GOT3 (cell line): ENCODE measurements around the gene GDF9.
A peak's percentile ranks its signal among the peaks of the same experiment; 100 is the strongest.

Experiments
- DNase-seq: peaks from one replicate; lab custom pipeline; 2025; ENCODE audit warnings: mixed read lengths; lab: John Stamatoyannopoulos, UW

The GDF9 gene

GRCh38 chr5:132838516-132839282 is 27.6 kb downstream of the GDF9 start:
- DNase-seq, result no peak

- DNase-seq, result no peak
Measured at GRCh38 chr5:132837868-132838267, 28.4 kb downstream of the GDF9 start.

- DNase-seq, result no peak
Measured at GRCh38 chr5:132836852-132837251, 29.4 kb downstream of the GDF9 start.

- no peak for DNase-seq
Measured at GRCh38 chr5:132834057-132834456, 32.2 kb downstream of the GDF9 start.

DNA sequence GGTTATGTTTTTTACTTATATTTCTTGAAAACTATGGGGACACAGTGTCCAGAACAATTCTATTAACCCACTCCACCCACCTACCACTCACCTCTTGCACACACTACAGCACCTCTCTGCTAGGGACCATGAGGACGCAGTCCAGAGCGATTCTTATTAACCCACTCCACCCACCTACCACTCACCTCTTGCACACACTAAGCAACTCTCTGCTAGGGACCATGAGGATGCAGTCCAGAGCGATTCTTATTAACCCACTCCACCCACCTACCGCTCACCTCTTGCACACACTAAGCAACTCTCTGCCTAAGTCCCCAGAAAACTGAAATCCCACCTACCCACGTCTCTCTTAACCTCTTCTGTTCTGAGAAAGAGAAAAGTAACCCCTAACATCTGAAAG is 33.7 kb downstream of the GDF9 start:
- DNase-seq, result no peak

DNA sequence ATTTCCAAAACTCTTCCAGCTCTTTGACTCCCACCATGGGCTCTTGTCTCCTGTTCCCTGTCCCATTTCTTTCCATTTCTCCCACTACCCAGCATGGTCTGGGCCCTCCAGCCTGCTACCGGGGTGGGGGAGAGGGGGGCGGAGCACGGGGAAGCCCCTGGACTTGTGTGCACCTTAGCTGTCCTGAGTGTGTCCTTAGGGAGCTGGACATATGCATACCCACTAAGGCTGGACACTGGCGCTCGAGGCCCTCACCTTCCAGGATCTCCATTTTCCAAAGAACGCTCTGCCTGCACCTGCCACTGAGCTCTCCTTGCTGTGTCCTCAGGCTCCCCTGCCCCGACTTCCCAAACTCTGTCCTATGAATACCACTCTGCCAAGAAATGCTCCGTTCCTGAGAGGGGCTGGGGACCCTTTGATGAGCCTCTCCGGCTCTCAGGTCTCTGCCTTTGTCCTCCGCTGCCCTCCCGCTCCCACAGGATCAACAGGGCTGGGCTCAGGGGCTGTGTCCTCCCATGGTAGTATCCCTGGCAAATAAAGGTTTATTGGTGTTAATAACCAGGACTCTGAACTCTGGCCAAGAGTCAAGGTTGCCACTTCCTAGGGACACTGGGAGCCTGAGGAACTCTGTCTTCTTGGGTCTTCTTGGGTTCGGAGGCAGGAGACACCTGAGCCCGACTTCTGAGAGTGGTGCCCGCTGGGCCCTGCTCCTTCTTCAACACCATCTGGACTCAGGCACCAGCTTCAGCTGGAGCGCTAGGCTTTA is 35.0 kb downstream of the GDF9 start:
- DNase-seq, result no peak

- peak; percentile 34 for DNase-seq
Measured at GRCh38 chr5:132830436-132831094, 35.7 kb downstream of the GDF9 start, which contains the start of gene SHROOM1. TSS of gene SHROOM1 (minus strand) at chr5:132830647. CDS start at chr5:132826140, 4,507 bp downstream.

DNA sequence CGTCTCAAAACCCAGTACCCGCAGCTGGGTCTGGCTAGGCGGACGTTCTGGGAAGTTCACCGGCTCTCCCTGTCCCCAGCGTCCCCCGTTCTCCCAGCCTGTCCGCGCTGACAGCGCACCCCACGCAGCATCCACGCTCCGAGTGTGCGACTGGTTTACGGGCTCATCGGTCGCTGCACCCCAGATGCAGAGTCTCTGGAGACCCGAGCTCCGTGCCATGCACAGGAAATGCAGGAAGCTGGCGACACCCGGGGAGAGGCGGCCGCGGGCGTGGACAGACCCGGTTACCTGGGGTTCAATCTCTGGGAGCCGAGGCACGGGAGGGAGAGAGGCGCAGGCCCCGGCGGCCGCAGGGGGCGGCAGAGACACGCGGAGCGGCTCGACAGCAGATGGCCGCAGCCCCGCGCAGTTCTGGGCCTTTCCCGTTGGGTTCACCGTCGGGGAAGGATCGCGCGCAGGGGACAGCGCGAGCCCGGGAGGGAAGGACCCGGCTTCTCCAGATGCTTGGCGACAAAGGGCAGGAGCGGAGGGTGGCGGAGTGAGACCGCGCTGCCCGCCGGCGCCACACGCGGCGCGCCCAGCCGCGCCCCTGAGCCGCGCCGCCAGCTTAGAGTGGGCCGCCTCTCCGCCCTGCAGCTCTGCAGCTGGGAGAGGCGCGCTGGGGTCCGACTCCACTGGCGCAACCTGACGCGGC is 36.4 kb downstream of the GDF9 start:
- no peak for DNase-seq

GRCh38 chr5:132828846-132829494 is 37.3 kb downstream of the GDF9 start:
- no peak for DNase-seq

GRCh38 chr5:132827943-132828673 is 38.2 kb downstream of the GDF9 start:
- no peak for DNase-seq

- no peak for DNase-seq
Measured at GRCh38 chr5:132826424-132827082, 39.7 kb downstream of the GDF9 start.

DNA sequence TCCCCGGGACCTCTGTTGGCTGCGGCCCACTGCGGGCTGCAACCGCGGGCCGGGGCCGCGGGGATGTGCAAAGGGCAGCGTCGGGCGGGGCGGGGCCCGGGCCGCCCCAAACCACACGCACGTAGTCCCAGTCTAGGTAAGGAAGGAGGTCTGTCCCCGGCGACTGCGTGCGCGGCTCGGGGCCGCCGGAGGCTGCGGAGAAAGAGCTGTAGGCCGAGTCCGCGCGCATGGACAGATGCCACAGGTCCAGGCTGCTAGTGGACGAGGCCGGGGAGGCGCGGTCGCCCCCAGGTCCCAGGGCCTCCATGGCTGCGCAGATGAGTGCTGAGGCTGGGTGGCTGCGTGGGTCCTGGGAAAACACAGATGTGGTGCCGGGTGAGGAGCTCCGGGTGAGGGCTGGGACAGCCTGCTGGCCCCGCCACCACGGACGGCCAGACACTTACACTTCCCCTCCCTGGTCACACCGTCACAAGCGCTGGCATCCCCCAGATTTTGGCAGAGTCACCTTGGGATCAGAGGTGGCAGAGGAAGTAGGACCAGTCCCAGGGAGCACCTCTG is 40.4 kb downstream of the GDF9 start:
- DNase-seq, result no peak

GRCh38 chr5:132825033-132825833 is 41.0 kb downstream of the GDF9 start:
- DNase-seq, result no peak

- no peak for DNase-seq
Measured at GRCh38 chr5:132824426-132824825, 41.8 kb downstream of the GDF9 start.

GRCh38 chr5:132823481-132824050 is 42.7 kb downstream of the GDF9 start:
- DNase-seq, result no peak

GRCh38 chr5:132822650-132823480 is 43.4 kb downstream of the GDF9 start:
- no peak for DNase-seq

GRCh38 chr5:132821791-132822190 is 44.5 kb downstream of the GDF9 start:
- no peak for DNase-seq

DNA sequence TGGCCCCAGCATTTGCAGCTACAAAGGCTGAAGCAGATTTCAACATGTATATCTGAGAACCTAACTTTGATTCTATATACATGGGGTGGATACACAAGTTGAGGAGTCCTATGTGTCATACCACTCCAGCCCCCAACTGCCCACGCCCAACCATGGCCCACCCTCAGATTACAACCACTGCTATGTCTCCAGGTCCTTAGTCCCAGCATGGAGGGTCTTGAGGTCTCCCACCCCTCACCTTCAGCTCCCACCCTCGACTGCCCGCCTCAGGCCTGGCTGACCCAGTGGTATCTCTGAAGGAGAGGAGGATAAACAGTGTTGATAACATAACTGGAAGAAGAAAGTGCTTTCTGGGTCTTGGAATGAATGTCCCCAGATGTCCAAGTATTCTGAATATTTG is 44.9 kb downstream of the GDF9 start:
- no peak for DNase-seq
